GM23338 (cell line): ENCODE results near the gene ZNF581.

Source experiments
- EZH2phosphoT487 ChIP-seq: fragments of 200-600 bp; sonication (generic); IDR thresholded peaks from one replicate; pipeline ENCODE4 v1.8.1; 2018; ENCODE audit warnings: antibody characterized with exemption; ENCODE audit not compliant: unreplicated experiment
- TF ChIP-seq, protein P1 (sequence below), 2 experiments: fragments of 200-600 bp in 1 of 2; sonication (generic) in 1 of 2; conservative IDR thresholded peaks; 2 replicates each; pipeline versions ENCODE4 v1.5.1 to v1.6.1; 2016 to 2017; ENCODE audit warnings: antibody characterized with exemption in 2 of 2, low read depth in 2 of 2, mild to moderate bottlenecking in 2 of 2, moderate library complexity in 1 of 2

DNA sequence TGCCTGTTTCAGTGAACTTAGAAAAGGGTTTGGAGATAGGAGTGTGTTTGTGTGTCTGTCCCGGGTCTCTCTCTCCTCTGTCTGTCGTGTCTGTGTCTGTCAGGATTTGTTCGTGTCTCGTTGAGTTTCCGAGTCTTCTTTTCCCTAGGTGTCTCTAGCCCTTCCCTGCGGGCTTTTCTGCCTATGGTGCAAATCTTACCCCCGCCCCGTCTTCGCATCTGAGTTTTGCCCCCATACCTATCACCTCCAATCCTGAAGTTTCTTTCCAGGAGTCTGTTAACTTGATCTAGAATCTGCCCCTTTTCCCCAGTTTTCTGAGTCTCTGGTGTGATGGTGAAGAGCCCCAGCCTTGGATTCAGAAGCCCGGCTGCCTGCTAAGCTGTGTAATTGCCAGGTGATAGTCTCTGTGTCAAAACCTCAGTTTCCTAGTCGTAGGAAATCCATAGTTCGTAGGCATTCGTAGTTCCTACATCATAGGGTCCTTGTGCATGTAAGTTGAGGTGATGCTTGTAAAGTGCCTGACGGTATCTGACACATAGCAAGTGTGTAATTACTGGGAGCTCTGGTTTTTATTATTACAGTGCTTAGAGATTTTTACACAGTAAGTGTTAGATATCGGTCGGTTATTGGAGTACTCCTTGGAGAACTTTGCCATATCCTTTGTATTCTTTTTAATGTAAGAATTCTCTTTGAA, 32.4 kb downstream of the ZNF581 start:
- TF ChIP-seq, protein P1, sequence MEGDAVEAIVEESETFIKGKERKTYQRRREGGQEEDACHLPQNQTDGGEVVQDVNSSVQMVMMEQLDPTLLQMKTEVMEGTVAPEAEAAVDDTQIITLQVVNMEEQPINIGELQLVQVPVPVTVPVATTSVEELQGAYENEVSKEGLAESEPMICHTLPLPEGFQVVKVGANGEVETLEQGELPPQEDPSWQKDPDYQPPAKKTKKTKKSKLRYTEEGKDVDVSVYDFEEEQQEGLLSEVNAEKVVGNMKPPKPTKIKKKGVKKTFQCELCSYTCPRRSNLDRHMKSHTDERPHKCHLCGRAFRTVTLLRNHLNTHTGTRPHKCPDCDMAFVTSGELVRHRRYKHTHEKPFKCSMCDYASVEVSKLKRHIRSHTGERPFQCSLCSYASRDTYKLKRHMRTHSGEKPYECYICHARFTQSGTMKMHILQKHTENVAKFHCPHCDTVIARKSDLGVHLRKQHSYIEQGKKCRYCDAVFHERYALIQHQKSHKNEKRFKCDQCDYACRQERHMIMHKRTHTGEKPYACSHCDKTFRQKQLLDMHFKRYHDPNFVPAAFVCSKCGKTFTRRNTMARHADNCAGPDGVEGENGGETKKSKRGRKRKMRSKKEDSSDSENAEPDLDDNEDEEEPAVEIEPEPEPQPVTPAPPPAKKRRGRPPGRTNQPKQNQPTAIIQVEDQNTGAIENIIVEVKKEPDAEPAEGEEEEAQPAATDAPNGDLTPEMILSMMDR (conservative IDR thresholded peaks at IDR 0.05; ENCODE audit: low read depth in 2 of 2), result no peak
- no peak for TF ChIP-seq EZH2phosphoT487
